Mucosa of stomach (tissue), 1 donor: Measurements from ENCODE around the gene FBL.

Experiments
- H3K27me3 ChIP-seq: one replicate; pipeline ENCODE4 v1.7.0; 2013; ENCODE audit warnings: mild to moderate bottlenecking, low read length; ENCODE audit not compliant: control insufficient read depth, insufficient read depth
- H3K36me3 ChIP-seq: one replicate; pipeline ENCODE4 v1.7.0; 2013; ENCODE audit warnings: low read length; ENCODE audit not compliant: control insufficient read depth, insufficient read depth
- H3K4me1 ChIP-seq: one replicate; pipeline ENCODE4 v1.7.0; 2013; ENCODE audit warnings: mild to moderate bottlenecking, low read length; ENCODE audit not compliant: control insufficient read depth, insufficient read depth
- H3K4me3 ChIP-seq: one replicate; pipeline ENCODE4 v1.7.0; 2013; ENCODE audit warnings: low read length
- H3K9ac ChIP-seq: one replicate; pipeline ENCODE4 v1.7.0; 2013; ENCODE audit warnings: mild to moderate bottlenecking, low read length, moderate library complexity
- H3K9me3 ChIP-seq: one replicate; pipeline ENCODE4 v1.7.0; 2013; ENCODE audit warnings: mild to moderate bottlenecking, low read length, moderate library complexity; ENCODE audit not compliant: control insufficient read depth
- donor health status: Pancreatic carcinoma.

Gene FBL

DNA sequence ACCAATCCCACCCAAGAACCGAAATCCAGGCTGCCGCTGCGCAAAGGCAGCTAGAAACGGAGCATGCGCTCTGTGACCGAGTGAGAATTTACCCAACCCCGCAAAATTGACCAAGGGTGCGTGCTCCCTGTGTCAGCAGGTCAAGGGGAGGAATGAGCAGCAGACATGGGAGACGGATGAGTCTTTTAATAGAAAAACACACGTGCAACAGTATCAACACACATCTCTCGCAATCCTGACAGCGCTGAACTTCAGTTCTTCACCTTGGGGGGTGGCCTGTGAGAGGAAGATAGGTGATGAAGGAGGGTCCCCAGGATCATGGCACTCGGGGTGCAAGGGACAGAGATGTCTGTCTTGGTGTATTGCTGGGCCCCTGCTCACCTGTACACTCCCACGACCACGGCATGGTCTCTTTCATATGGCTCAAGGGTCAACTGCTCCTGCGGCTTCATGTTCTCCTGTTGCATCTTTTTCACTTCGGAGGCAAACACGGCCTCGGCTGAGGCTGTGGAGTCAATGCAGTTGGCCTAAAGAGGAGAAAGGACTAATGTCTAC is 11.8 kb downstream of the FBL start:
- Histone ChIP-seq H3K4me1 (peaks cover 11% of the 10 kb centered on the region), H3K36me3 (peaks cover 4% of the 10 kb centered on the region), H3K4me3 (peak overlapping the region; percentile 83), H3K9ac (no peak overlapping the region), H3K9me3 (no peaks in the 10 kb centered on the region), H3K27me3 (no peaks in the 10 kb centered on the region)

GRCh38 chr19:39833464-39834286 is 12.5 kb downstream of the FBL start, which contains the start of gene DYRK1B:
TSS of gene DYRK1B (minus strand) at chr19:39834162. CDS start at chr19:39831867, 2,295 bp downstream.
- Histone ChIP-seq H3K9ac (peak within 1 kb of the TSS; percentile 62), H3K36me3 (peaks cover 7% of the 10 kb centered on the region), H3K9me3 (no peaks in the 10 kb centered on the region), H3K27me3 (no peaks in the 10 kb centered on the region), H3K4me1 (peaks cover 11% of the 10 kb centered on the region), H3K4me3 (peak within 1 kb of the TSS; percentile 83)

GRCh38 chr19:39833160-39833463 is 13.1 kb downstream of the FBL start:
- H3K36me3 ChIP-seq, result peaks cover 12% of the 10 kb centered on the region

DNA sequence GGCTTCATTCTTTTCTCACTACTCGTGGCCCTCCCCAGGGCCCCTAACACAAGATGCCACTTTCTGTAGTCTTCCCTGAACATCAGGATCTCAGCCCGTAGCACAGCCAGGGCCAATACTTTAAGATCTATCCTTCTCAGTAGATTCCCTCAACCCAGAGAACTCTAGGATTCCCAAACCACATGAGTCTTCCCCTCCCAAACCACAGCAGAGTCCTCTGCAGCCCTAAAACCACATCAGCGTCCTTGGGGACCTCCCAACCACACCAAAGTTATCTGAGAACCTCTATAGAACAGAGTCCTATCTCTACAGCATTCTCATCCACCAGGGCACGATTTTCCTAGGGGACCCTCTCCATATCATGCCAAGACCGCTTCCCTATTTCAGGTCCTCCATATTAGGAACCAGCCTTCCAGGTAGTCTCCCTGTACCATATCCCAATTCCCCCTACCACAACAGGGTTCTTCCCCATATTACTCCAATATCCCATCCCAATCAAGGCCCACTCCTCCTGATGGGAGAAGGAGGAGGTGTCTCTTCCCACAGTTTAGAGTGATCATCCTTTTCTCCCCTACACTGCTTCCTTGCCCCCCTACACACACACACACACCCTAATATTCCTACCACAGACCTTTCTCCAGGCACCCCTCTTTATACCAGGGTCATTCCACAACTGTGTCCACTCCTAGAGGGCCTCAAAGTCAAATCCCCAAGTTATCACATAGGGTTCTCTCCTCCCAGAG is 13.7 kb downstream of the FBL start:
- Histone ChIP-seq H3K9ac (peak overlapping the region; percentile 62), H3K4me3 (peak overlapping the region; percentile 83), H3K27me3 (no peaks in the 10 kb centered on the region), H3K36me3 (peaks cover 12% of the 10 kb centered on the region), H3K4me1 (peaks cover 11% of the 10 kb centered on the region), H3K9me3 (no peaks in the 10 kb centered on the region)

More at GRCh38 chr19:39833160-39833463, 13.1 kb downstream of the FBL start:
- Histone ChIP-seq H3K27me3 (no peaks in the 10 kb centered on the region), H3K4me1 (peaks cover 11% of the 10 kb centered on the region), H3K9me3 (no peaks in the 10 kb centered on the region), H3K9ac (peak overlapping the region; percentile 62), H3K4me3 (peak overlapping the region; percentile 83)

- Histone ChIP-seq H3K27me3 (no peaks in the 10 kb centered on the region), H3K9ac (no peak overlapping the region), H3K4me1 (peaks cover 11% of the 10 kb centered on the region), H3K9me3 (no peaks in the 10 kb centered on the region), H3K36me3 (peaks cover 12% of the 10 kb centered on the region), H3K4me3 (no peak overlapping the region)
These were observed 14.5 kb downstream of the FBL start for GRCh38 chr19:39831679-39832078.

DNA sequence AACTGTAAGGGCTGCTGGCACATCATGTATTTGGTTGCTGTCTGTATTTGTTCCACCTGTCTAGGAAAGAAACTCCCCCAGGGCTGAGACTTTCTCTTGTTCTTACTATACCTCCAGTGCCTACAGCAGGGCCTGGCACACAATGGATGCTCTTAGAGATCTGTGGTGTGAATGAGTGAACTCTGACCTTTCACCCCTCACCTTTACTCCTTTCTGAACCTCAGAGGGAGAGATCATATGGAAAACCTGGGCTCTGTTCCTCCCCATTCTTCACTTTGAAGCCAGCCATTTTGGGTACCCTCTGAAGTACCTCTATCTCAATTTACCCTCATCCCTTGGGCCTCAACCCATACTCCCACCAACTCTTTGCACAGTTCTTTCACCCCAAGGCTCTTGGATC is 15.3 kb downstream of the FBL start:
- Histone ChIP-seq H3K9ac (no peak overlapping the region), H3K27me3 (no peaks in the 10 kb centered on the region), H3K4me1 (peaks cover 11% of the 10 kb centered on the region), H3K4me3 (no peak overlapping the region), H3K9me3 (no peaks in the 10 kb centered on the region), H3K36me3 (peaks cover 12% of the 10 kb centered on the region)

GRCh38 chr19:39830406-39830805 is 15.8 kb downstream of the FBL start:
- H3K9me3 ChIP-seq, result no peaks in the 10 kb centered on the region
- peaks cover 12% of the 10 kb centered on the region for H3K36me3 ChIP-seq
- peaks cover 12% of the 10 kb centered on the region for H3K4me1 ChIP-seq
- H3K4me3 ChIP-seq, result no peak overlapping the region
- H3K27me3 ChIP-seq, result no peaks in the 10 kb centered on the region
- H3K9ac ChIP-seq, result no peak overlapping the region

DNA sequence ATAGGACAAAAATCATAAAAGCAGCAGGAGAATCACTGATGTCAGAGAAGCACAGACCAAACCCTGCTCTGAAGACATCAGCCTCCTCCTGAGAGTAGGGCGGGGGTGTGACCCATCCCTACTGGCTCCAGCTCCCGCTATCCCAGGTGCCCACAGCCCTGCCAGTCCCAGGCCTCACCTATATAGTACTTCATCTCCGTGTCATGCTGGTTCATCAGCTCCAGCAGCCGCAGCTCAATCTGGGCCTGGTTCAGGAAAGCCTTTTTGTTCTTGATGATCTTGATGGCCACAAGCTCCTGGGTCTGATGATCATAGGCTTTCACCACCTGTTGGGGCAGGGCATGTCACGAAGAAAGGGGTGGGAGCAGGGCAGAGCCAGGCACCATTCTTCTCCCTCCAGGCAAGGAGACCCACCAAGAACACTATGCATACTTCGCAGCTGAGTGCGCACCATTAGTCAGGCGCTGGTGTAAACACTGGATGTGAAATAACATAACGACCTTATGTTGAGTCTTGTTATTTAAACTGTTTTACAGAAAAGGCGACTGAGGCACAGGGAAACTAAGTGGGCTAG is 16.4 kb downstream of the FBL start:
- Histone ChIP-seq H3K9ac (no peak overlapping the region), H3K36me3 (peaks cover 12% of the 10 kb centered on the region), H3K9me3 (no peaks in the 10 kb centered on the region)

DNA sequence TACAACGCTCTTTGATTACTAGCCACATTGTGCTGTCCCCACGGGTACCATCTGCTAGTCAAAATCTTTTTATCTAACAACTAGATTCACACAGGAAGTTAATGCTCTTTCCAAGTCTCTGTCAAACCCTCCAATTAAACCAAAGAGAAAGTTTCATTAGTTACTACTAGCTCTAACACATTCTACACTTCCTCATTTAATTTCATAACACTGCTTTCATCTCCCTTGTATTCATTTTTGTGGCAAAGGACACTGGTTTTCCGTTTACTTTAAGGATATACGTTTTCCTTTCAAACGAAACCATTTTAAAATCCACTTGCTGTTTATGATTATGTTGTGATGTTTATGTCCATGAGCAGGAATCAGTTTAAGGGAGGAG is 17.5 kb downstream of the FBL start:
- no peaks in the 10 kb centered on the region for H3K9me3 ChIP-seq
- H3K9ac ChIP-seq, result no peak overlapping the region
- peaks cover 12% of the 10 kb centered on the region for H3K36me3 ChIP-seq
- H3K4me1 ChIP-seq, result peaks cover 23% of the 10 kb centered on the region
- H3K27me3 ChIP-seq, result no peaks in the 10 kb centered on the region
- H3K4me3 ChIP-seq, result no peak overlapping the region

More for the DNA sequence above, 16.4 kb downstream of the FBL start:
- no peaks in the 10 kb centered on the region for H3K27me3 ChIP-seq
- H3K4me1 ChIP-seq, result peaks cover 18% of the 10 kb centered on the region
- H3K4me3 ChIP-seq, result no peak overlapping the region

- Histone ChIP-seq H3K9ac (no peak overlapping the region), H3K4me1 (peaks cover 25% of the 10 kb centered on the region), H3K9me3 (no peaks in the 10 kb centered on the region), H3K27me3 (no peaks in the 10 kb centered on the region), H3K36me3 (peaks cover 12% of the 10 kb centered on the region), H3K4me3 (no peak overlapping the region)
These were observed 18.0 kb downstream of the FBL start for GRCh38 chr19:39828015-39828653.

- Histone ChIP-seq H3K9ac (no peak overlapping the region), H3K9me3 (no peaks in the 10 kb centered on the region), H3K4me1 (peaks cover 16% of the 10 kb centered on the region), H3K27me3 (no peaks in the 10 kb centered on the region), H3K4me3 (no peak overlapping the region), H3K36me3 (peaks cover 12% of the 10 kb centered on the region)
These were observed 19.0 kb downstream of the FBL start for GRCh38 chr19:39827216-39827615.
